ENCODE data around the gene MICAL3.
"Not testable (repeated sequence)": the region's sequence is repeated elsewhere in the genome, so short reads cannot be mapped to it uniquely, and the experiment has no call there.

The MICAL3 gene

GRCh38 chr22:18056161-18056666, 31.9 kb upstream of the MICAL3 start:
- Mint-ChIP-seq H3K9me3 (no peaks in the 10 kb centered on the region), H3K27ac (peak overlapping the region; percentile 97), H3K36me3 (no peaks in the 10 kb centered on the region), H3K27me3 (no peaks in the 10 kb centered on the region), H3K4me3 (peak overlapping the region; percentile 58 to 74), H3K4me1 (peaks cover 47 to 60% of the 10 kb centered on the region in 2 donors)
- DNase-seq = no peak
- peak; percentile 20 to 35 for ATAC-seq (replicated peaks)

- Mint-ChIP-seq H3K4me3 (no peak overlapping the region), H3K9me3 (no peaks in the 10 kb centered on the region), H3K27ac (peak overlapping the region; percentile 97), H3K4me1 (peaks cover 44 to 57% of the 10 kb centered on the region in 2 donors), H3K36me3 (no peaks in the 10 kb centered on the region), H3K27me3 (no peaks in the 10 kb centered on the region)
- ATAC-seq (replicated peaks) (no peak), DNase-seq (no peak)
Measured at GRCh38 chr22:18055619-18056160, 31.3 kb upstream of the MICAL3 start.

DNA sequence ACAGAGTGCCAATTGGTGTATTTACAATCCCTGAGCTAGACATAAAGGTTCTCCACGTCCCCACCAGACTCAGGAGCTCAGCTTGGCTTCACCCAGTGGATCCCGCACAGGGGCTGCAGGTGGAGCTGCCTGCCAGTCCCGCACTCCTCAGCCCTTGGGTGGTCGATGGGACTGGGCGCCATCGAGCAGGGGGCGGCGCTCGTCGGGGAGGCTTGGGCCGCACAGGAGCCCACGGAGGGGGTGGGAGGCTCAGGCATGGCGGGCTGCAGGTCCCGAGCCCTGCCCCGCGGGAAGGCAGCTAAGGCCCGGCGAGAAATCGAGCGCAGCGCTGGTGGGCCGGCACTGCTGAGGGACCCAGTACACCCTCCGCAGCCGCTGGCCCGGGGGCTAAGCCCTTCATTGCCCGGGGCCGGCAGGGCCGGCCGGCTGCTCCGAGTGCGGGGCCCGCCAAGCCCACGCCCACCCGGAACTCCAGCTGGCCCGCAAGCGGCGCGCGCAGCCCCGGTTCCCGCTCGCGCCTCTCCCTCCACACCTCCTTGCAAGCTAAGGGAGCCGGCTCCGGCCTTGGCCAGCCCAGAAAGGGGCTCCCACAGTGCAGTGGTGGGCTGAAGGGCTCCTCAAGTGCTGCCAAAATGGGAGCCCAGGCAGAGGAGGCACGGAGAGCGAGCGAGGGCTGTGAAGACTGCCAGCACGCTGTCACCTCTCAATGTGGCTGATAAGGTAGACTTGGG, 29.0 kb upstream of the MICAL3 start:
- peaks cover 34 to 44% of the 10 kb centered on the region in 2 donors for H3K4me1 Mint-ChIP-seq
- not testable (repeated sequence) for H3K9me3 Mint-ChIP-seq; H3K36me3 Mint-ChIP-seq; H3K27ac Mint-ChIP-seq; DNase-seq; ATAC-seq (replicated peaks); H3K4me3 Mint-ChIP-seq; H3K27me3 Mint-ChIP-seq

- not testable (repeated sequence) for H3K36me3 Mint-ChIP-seq; H3K27ac Mint-ChIP-seq; H3K9me3 Mint-ChIP-seq; DNase-seq; H3K27me3 Mint-ChIP-seq; H3K4me3 Mint-ChIP-seq; ATAC-seq (replicated peaks)
- H3K4me1 Mint-ChIP-seq = peaks cover 17 to 21% of the 10 kb centered on the region in 2 donors
Measured at GRCh38 chr22:18051113-18051512, 26.8 kb upstream of the MICAL3 start.

GRCh38 chr22:18050065-18050464, 25.7 kb upstream of the MICAL3 start:
- Mint-ChIP-seq H3K27ac (no peak overlapping the region), H3K4me3 (no peak overlapping the region), H3K9me3 (no peaks in the 10 kb centered on the region), H3K27me3 (peaks cover 5 to 6% of the 10 kb centered on the region in 2 donors), H3K4me1 (peaks cover 12 to 17% of the 10 kb centered on the region in 2 donors), H3K36me3 (no peaks in the 10 kb centered on the region)
- DNase-seq = no peak
- ATAC-seq (replicated peaks) = no peak

DNA sequence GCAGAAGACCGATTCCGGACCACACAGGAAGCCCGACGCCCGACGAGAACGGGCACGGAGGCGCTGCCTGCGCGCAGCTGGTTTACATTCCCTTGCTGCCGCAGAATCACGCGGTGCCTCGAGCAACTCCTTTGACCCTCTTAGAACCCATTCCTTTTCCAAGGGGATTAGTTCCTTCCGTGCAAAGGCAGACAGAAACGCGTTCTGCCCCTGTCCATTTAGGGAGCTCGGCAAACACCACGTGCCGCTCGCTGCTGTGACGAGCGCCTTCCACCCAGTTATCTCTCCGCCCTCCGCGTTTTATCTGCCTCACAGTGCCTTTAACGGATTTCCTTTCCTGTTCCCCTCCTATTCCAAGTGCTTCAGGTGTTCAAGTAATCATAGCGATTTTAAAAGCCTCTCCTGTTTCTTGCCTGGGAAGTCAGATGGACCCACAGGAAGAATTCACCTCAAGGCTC, 24.1 kb upstream of the MICAL3 start:
- Mint-ChIP-seq H3K36me3 (no peaks in the 10 kb centered on the region), H3K27ac (no peak overlapping the region), H3K27me3 (peaks cover 5 to 6% of the 10 kb centered on the region in 2 donors), H3K9me3 (no peaks in the 10 kb centered on the region), H3K4me1 (peaks cover 9% of the 10 kb centered on the region in 2 donors), H3K4me3 (peak overlapping the region; percentile 1 to 23)
- DNase-seq (no peak), ATAC-seq (replicated peaks) (no peak)

DNA sequence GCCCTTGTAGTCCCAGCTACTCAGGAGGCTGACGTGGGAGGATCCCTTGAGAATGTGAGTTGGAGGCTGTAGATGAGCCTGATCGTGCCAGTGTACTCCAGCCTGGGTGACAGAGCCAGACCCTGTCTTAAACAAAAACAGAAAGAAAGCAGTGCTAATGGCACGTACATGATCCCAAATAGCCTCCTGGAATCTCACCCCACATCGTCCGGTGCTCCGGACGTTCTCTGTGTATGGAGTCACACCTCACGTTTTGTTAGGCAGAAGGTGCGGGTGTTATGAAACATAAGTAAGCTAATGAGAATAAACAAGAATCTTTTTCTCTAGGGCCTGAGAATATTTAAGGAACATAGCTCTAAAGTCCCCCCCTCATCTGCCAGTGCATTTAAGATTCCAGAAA, 23.7 kb upstream of the MICAL3 start:
- H3K27ac Mint-ChIP-seq = no peak overlapping the region
- DNase-seq (no peak), ATAC-seq (replicated peaks) (no peak)
- peak overlapping the region in 1 of 2 donors; percentile 23 for H3K4me3 Mint-ChIP-seq
- no peaks in the 10 kb centered on the region for H3K36me3 Mint-ChIP-seq
- H3K4me1 Mint-ChIP-seq = peaks cover 9% of the 10 kb centered on the region in 2 donors
- H3K9me3 Mint-ChIP-seq = no peaks in the 10 kb centered on the region
- H3K27me3 Mint-ChIP-seq = peaks cover 5 to 6% of the 10 kb centered on the region in 2 donors

DNA sequence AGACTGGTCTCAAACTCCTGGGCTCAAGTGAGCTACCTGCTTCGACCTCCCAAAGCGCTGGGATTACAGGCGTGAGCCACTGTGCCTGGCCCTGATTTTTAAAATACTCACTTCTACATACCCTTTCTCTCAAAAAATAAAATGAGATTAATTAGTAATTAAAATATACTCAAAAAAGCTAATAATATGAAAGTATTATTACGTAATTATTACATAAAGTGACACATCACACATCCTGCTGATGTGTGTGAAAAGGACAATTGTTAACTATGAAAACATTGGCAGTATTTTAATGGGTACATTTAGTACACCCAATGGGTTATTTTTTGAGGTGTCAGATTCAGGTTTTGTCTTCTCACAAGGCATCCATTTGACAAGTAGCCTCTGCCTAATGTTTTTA, 21.4 kb upstream of the MICAL3 start:
- H3K4me3 Mint-ChIP-seq = no peak overlapping the region

GRCh38 chr22:18044548-18045271, 20.3 kb upstream of the MICAL3 start:
- H3K36me3 Mint-ChIP-seq = no peaks in the 10 kb centered on the region
- ATAC-seq (replicated peaks) (no peak), DNase-seq (no peak)
- H3K4me3 Mint-ChIP-seq = no peak overlapping the region
- peaks cover 9% of the 10 kb centered on the region in 2 donors for H3K4me1 Mint-ChIP-seq
- no peaks in the 10 kb centered on the region for H3K9me3 Mint-ChIP-seq
- no peak overlapping the region for H3K27ac Mint-ChIP-seq
- H3K27me3 Mint-ChIP-seq = peaks cover 5 to 6% of the 10 kb centered on the region in 2 donors

More for the DNA sequence above, 21.4 kb upstream of the MICAL3 start:
- peaks cover 5 to 6% of the 10 kb centered on the region in 2 donors for H3K27me3 Mint-ChIP-seq
- H3K36me3 Mint-ChIP-seq = no peaks in the 10 kb centered on the region
- H3K9me3 Mint-ChIP-seq = no peaks in the 10 kb centered on the region
- H3K4me1 Mint-ChIP-seq = peaks cover 9% of the 10 kb centered on the region in 2 donors
- no peak for DNase-seq
- no peak overlapping the region for H3K27ac Mint-ChIP-seq
- no peak for ATAC-seq (replicated peaks)

DNA sequence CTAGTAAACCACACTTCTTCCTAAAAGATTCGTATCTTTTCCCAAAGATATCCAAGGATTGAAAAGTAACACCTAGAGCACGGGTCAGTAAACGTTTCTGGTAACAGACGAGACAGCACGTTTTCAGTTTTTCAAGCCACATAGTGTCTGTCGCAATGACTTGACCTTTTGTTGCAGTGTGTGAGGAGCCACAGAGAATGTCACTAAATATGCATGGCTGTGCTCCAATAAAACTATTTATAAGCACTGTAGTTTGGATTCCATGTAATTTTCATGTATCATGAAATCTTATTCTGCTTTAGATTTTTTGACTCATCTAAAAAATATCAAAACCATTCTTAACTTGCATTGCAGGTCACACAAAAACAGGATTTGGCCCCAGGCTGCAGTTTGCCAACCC, 18.3 kb upstream of the MICAL3 start:
- Mint-ChIP-seq H3K9me3 (no peaks in the 10 kb centered on the region), H3K27me3 (no peaks in the 10 kb centered on the region), H3K36me3 (no peaks in the 10 kb centered on the region), H3K4me3 (no peak overlapping the region), H3K27ac (no peak overlapping the region), H3K4me1 (peaks cover 7 to 9% of the 10 kb centered on the region in 2 donors)
- DNase-seq = no peak
- ATAC-seq (replicated peaks) = no peak

- not testable (repeated sequence) for H3K4me3 Mint-ChIP-seq; H3K36me3 Mint-ChIP-seq; H3K27ac Mint-ChIP-seq; H3K9me3 Mint-ChIP-seq; H3K4me1 Mint-ChIP-seq; DNase-seq; ATAC-seq (replicated peaks); H3K27me3 Mint-ChIP-seq
Measured at GRCh38 chr22:18040898-18041297, 16.5 kb upstream of the MICAL3 start.

- no peak overlapping the region for H3K4me3 Mint-ChIP-seq
- H3K9me3 Mint-ChIP-seq = no peaks in the 10 kb centered on the region
- no peak for DNase-seq
- no peaks in the 10 kb centered on the region for H3K4me1 Mint-ChIP-seq
- ATAC-seq (replicated peaks) = no peak
- H3K36me3 Mint-ChIP-seq = no peaks in the 10 kb centered on the region
- H3K27ac Mint-ChIP-seq = no peak overlapping the region
- no peaks in the 10 kb centered on the region for H3K27me3 Mint-ChIP-seq
Measured at GRCh38 chr22:18035751-18036150, 11.4 kb upstream of the MICAL3 start.

DNA sequence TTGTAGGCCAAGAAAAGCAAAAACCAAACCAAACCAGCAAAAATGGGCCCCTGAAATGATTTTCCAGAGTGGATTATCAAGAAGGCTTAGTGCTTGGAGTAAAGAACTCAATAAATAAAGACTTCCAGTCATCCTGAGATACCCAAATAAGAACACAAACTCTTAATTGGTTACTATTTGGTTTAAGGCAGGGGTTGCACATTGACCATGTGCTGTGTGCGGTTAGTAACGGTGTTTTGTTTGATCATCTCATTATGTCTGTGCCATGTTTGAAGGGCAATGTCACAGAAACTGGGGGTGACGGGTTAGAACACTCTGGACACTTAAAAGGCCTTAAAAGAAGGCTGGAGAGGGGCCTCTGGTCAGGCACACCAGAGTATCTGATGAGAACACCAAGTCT, 9.7 kb upstream of the MICAL3 start:
- Mint-ChIP-seq H3K27ac (no peak overlapping the region), H3K9me3 (no peaks in the 10 kb centered on the region), H3K4me1 (no peaks in the 10 kb centered on the region), H3K36me3 (no peaks in the 10 kb centered on the region), H3K4me3 (no peak overlapping the region), H3K27me3 (no peaks in the 10 kb centered on the region)
- no peak for ATAC-seq (replicated peaks)
- DNase-seq = no peak

- Mint-ChIP-seq H3K36me3 (no peaks in the 10 kb centered on the region), H3K9me3 (no peaks in the 10 kb centered on the region), H3K4me3 (no peak overlapping the region)
Measured at GRCh38 chr22:18033204-18033998, 9.0 kb upstream of the MICAL3 start.

More at GRCh38 chr22:18033204-18033998, 9.0 kb upstream of the MICAL3 start:
- ATAC-seq (replicated peaks) = no peak
- Mint-ChIP-seq H3K4me1 (no peaks in the 10 kb centered on the region), H3K27ac (no peak overlapping the region), H3K27me3 (no peaks in the 10 kb centered on the region)
- no peak for DNase-seq

Data from stimulated activated naive B cell treated with anti-CD40 and anti-IgM and Interleukin-4, amounts not matched to agents 10 μg/mL and 1 μg/mL and 100 μg/mL, for 72 hours (primary cell).